ENCODE results near the gene KPNA6.
A peak's percentile ranks its signal among the peaks of the same experiment; 100 is the strongest.

The KPNA6 gene

GRCh38 chr1:32208469-32208868 is 100.6 kb downstream of the KPNA6 start:
- no peak overlapping the region for H3K4me3 ChIP-seq (ENCODE audit: low read depth, low read length)
- DNase-seq (ENCODE audit: low read depth, low spot score), result no peak
- TF ChIP-seq, protein P1, sequence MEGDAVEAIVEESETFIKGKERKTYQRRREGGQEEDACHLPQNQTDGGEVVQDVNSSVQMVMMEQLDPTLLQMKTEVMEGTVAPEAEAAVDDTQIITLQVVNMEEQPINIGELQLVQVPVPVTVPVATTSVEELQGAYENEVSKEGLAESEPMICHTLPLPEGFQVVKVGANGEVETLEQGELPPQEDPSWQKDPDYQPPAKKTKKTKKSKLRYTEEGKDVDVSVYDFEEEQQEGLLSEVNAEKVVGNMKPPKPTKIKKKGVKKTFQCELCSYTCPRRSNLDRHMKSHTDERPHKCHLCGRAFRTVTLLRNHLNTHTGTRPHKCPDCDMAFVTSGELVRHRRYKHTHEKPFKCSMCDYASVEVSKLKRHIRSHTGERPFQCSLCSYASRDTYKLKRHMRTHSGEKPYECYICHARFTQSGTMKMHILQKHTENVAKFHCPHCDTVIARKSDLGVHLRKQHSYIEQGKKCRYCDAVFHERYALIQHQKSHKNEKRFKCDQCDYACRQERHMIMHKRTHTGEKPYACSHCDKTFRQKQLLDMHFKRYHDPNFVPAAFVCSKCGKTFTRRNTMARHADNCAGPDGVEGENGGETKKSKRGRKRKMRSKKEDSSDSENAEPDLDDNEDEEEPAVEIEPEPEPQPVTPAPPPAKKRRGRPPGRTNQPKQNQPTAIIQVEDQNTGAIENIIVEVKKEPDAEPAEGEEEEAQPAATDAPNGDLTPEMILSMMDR (IDR thresholded peaks at IDR 0.05; ENCODE audit: insufficient read depth, low read length, missing control alignments), result no peak
- ChIA-PET POLR2A (interaction anchor here (1.5 kb wide), 1 partner anchor 143 kb away, joined by 4 read pairs; no protein-coding TSS in a partner anchor), CTCF (interaction anchor here (1.1 to 5.2 kb wide), 3 partner anchors 7 to 144 kb away, joined by 3 to 54 read pairs (median 6); no protein-coding TSS in a partner anchor)

DNA sequence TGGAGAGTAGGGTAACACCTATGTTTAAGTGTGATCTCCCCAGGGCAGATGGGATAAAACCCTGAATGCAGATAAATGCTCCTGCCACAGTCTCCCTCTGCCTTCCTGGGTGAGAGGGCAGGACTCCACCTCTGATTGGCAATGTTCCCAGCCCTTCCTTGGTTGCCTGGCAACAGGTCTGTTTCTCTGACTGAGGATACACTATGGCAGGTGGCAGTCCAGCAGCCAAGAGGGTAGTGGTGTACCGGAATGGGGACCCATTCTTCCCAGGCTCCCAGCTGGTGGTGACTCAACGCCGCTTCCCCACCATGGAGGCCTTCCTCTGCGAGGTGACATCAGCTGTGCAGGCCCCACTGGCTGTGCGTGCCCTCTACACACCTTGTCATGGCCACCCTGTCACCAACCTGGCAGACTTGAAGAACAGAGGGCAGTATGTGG is 101.1 kb downstream of the KPNA6 start, which contains the start of gene DCDC2B:
DCDC2B (plus strand) TSS at position 199 of the 438 bp plus-strand sequence; CDS start at position 204, 5 bp downstream.
- no peak for DNase-seq (ENCODE audit: low read depth, low spot score)
- CTCF ChIA-PET, result interaction anchor here (1.1 to 1.6 kb wide), 2 partner anchors 10 to 144 kb away, joined by 3 to 6 read pairs; no protein-coding TSS in a partner anchor
- TF ChIP-seq, protein P1 (IDR thresholded peaks at IDR 0.05; ENCODE audit: insufficient read depth, low read length, missing control alignments), result no peak

DNA sequence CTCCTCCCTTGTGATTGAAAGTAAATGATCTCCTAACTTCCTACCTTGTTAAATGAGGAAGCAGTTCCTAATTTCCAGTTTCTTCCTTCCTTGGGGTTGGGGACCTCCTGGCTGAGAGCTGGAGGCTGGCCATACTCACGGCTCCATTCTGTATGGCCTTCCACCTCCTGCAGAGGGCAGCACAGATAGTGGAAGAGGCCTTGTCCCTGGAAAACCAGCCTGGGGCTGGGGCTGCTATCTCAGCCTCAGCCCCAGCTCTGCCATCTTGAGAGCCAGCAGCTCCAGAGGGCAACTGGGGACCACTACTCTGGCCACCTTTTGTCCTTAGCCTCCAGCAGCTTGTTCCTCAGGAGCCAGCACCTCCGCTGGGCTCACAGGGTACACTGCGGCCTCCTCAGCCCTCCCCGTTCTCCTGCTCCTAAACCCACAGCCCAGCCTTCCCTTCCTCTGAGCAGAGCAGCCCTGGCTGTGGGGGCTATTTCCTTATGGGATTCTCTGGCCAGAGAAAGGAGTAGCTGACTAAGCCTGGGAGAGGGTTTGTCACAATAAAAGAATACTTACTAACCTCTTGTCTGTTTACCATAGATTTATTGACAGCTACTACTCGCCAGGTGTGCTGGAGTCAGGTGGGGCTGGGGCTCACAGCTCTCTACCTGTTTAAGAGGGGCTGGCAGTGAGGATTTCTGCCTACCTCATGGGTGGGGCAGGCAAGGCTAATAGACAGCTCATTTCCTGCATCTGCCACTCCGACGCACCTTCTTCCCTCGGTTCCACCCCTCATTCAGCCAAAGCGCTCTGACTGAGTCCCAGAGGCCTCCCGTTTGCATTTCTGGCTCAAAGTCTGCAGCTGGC is 108.0 kb downstream of the KPNA6 start:
- TF ChIP-seq, protein P1 (IDR thresholded peaks at IDR 0.05; ENCODE audit: insufficient read depth, low read length, missing control alignments), result peak; percentile 86
- ChIA-PET POLR2A (interaction anchor here (0.7 to 2.1 kb wide), 4 partner anchors 11 to 120 kb away, joined by 3 to 22 read pairs (median 4); partner anchors contain the start of genes CCDC28B, IQCC and MARCKSL1), CTCF (interaction anchor here (0.8 to 8.0 kb wide), 53 partner anchors 9 to 199 kb away, joined by 3 to 103 read pairs (median 6); partner anchors contain the start of genes BSDC1, CCDC28B, FAM167B and FAM229A)
- no peak overlapping the region for H3K4me3 ChIP-seq (ENCODE audit: low read depth, low read length)
- no peak for DNase-seq (ENCODE audit: low read depth, low spot score)

More for the DNA sequence above, 101.1 kb downstream of the KPNA6 start, which contains the start of gene DCDC2B:
- no peak within 1 kb of the TSS for H3K4me3 ChIP-seq (ENCODE audit: low read depth, low read length)
- POLR2A ChIA-PET, result interaction anchor here (1.5 kb wide), 1 partner anchor 143 kb away, joined by 4 read pairs; no protein-coding TSS in a partner anchor

DNA sequence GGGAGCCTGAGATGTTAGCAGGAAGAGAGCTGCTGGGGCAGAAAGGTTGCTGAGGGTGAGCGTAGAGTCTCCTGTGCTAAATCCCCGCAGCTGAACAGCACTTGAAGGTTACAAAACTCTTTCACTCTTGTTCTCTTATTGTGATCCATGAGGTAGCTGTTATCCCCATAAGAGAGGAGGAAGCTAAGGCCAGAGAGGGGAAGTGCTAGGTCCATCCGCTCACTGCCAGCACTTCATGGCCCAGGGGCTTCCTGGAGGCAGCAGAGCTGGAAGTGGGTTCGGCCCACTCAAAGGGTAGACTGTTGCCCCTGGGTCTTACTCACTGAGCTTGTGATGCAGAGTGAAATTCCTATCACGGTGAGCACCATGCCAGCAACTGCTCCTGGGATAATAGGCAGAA is 108.7 kb downstream of the KPNA6 start:
- no peak overlapping the region for H3K4me3 ChIP-seq (ENCODE audit: low read depth, low read length)
- ChIA-PET POLR2A (interaction anchor here (0.9 to 2.1 kb wide), 3 partner anchors 11 to 119 kb away, joined by 3 to 22 read pairs (median 6); partner anchors contain the start of genes CCDC28B, IQCC and MARCKSL1), CTCF (interaction anchor here (0.8 to 8.0 kb wide), 35 partner anchors 10 to 198 kb away, joined by 3 to 103 read pairs (median 9); partner anchors contain the start of genes BSDC1, CCDC28B, FAM167B and FAM229A)
- no peak for DNase-seq (ENCODE audit: low read depth, low spot score)
- TF ChIP-seq, protein P1 (IDR thresholded peaks at IDR 0.05; ENCODE audit: insufficient read depth, low read length, missing control alignments), result no peak

GRCh38 chr1:32219022-32219421 is 111.2 kb downstream of the KPNA6 start:
- DNase-seq (ENCODE audit: low read depth, low spot score), result no peak
- POLR2A ChIA-PET, result interaction anchor here (1.0 kb wide), 1 partner anchor 117 kb away, joined by 3 read pairs; the partner anchor contains the start of gene MARCKSL1

More at GRCh38 chr1:32219022-32219421, 111.2 kb downstream of the KPNA6 start:
- CTCF ChIA-PET, result interaction anchor here (1.2 to 1.5 kb wide), 5 partner anchors 11 to 117 kb away, joined by 3 to 6 read pairs (median 3); partner anchors contain the start of genes DCDC2B and MARCKSL1
- H3K4me3 ChIP-seq (ENCODE audit: low read depth, low read length), result no peak overlapping the region
- TF ChIP-seq, protein P1 (IDR thresholded peaks at IDR 0.05; ENCODE audit: insufficient read depth, low read length, missing control alignments), result no peak
